Mesenchymal stem cell (in vitro differentiated cells and primary cell): ENCODE data around the gene ZPLD1.

Source experiments
- DNase-seq: peaks from one replicate; pipeline ENCODE4 v3.0.0-alpha.2; 2013
- H2AFZ ChIP-seq: one replicate; pipeline ENCODE4 v1.6.1; 2013; ENCODE audit warnings: low read depth, mild to moderate bottlenecking, control low read depth, inconsistent platforms, low read length, moderate library complexity
- H2AK5ac ChIP-seq: 2 replicates; pipeline ENCODE4 v1.6.1; 2013; ENCODE audit warnings: low read length, moderate library complexity, mild to moderate bottlenecking, inconsistent platforms; ENCODE audit not compliant: severe bottlenecking
- H2BK120ac ChIP-seq: one replicate; pipeline ENCODE4 v1.6.1; 2013; ENCODE audit warnings: low read depth, mild to moderate bottlenecking, inconsistent platforms, low read length, moderate library complexity
- H2BK12ac ChIP-seq, 2 experiments: one replicate each; pipeline ENCODE4 v1.6.1; 2013; ENCODE audit warnings: inconsistent platforms in 2 of 2, low read length in 2 of 2, mild to moderate bottlenecking in 2 of 2, moderate library complexity in 2 of 2, control low read depth in 1 of 2
- H2BK15ac ChIP-seq: one replicate; pipeline ENCODE4 v1.6.1; 2013; ENCODE audit warnings: mild to moderate bottlenecking, low read depth, inconsistent platforms; ENCODE audit not compliant: poor library complexity, severe bottlenecking
- H2BK5ac ChIP-seq: 2 replicates; pipeline ENCODE4 v1.6.1; 2013; ENCODE audit warnings: low read depth, mild to moderate bottlenecking, low read length, control low read depth, inconsistent platforms; ENCODE audit not compliant: poor library complexity, severe bottlenecking
- H3K14ac ChIP-seq, 2 experiments: one replicate each; pipeline ENCODE4 v1.6.1; 2013; ENCODE audit warnings: inconsistent platforms in 2 of 2, low read length in 2 of 2, control low read depth in 1 of 2, mild to moderate bottlenecking in 1 of 2, moderate library complexity in 1 of 2
- H3K18ac ChIP-seq, 2 experiments: one replicate each; pipeline ENCODE4 v1.6.1; 2013; ENCODE audit warnings: inconsistent platforms in 2 of 2, low read length in 2 of 2, control low read depth in 1 of 2, low read depth in 1 of 2, mild to moderate bottlenecking in 1 of 2
- H3K23ac ChIP-seq, 2 experiments: one replicate each; pipeline ENCODE4 v1.6.1; 2013; ENCODE audit warnings: inconsistent platforms in 2 of 2, low read length in 2 of 2, mild to moderate bottlenecking in 2 of 2, moderate library complexity in 2 of 2, control low read depth in 1 of 2
- H3K27ac ChIP-seq: 2 replicates; pipeline ENCODE4 v1.5.1; 2013; ENCODE audit warnings: mild to moderate bottlenecking, moderate library complexity, low read length, control low read depth, inconsistent platforms; ENCODE audit not compliant: poor library complexity, severe bottlenecking
- H3K27me3 ChIP-seq, 2 experiments: 2 replicates each; pipeline versions ENCODE4 v1.6.1 to v1.7.0; 2013; ENCODE audit warnings: low read length in 2 of 2, mild to moderate bottlenecking in 2 of 2, moderate library complexity in 2 of 2, control low read depth in 1 of 2, inconsistent platforms in 1 of 2; ENCODE audit not compliant: control insufficient read depth in 1 of 2, insufficient read depth in 1 of 2
- H3K36me3 ChIP-seq, 2 experiments: 2 replicates each; pipeline versions ENCODE4 v1.6.1 to v1.7.0; 2013; ENCODE audit warnings: low read length in 2 of 2, control low read depth in 1 of 2, inconsistent platforms in 1 of 2, low read depth in 1 of 2, mild to moderate bottlenecking in 1 of 2; ENCODE audit not compliant: insufficient read depth in 2 of 2, control insufficient read depth in 1 of 2
- H3K4ac ChIP-seq, 2 experiments: one replicate each; pipeline ENCODE4 v1.6.1; 2013; ENCODE audit warnings: inconsistent platforms in 2 of 2, low read length in 2 of 2, mild to moderate bottlenecking in 2 of 2, moderate library complexity in 2 of 2, control low read depth in 1 of 2, low read depth in 1 of 2
- H3K4me1 ChIP-seq: 2 replicates; pipeline ENCODE4 v1.6.1; 2013; ENCODE audit warnings: low read depth, low read length, control low read depth; ENCODE audit not compliant: control insufficient read depth, insufficient read depth
- H3K4me2 ChIP-seq: 2 replicates; pipeline ENCODE4 v1.6.1; 2013; ENCODE audit warnings: low read length, mild to moderate bottlenecking, inconsistent platforms; ENCODE audit not compliant: poor library complexity, severe bottlenecking
- H3K4me3 ChIP-seq, 2 experiments: 2 replicates each; pipeline versions ENCODE4 v1.5.1 to v1.7.0; 2013; ENCODE audit warnings: low read length in 2 of 2, mild to moderate bottlenecking in 2 of 2, control low read depth in 1 of 2, low read depth in 1 of 2; ENCODE audit not compliant: insufficient read depth in 1 of 2
- H3K79me1 ChIP-seq: replicated peaks from 2 replicates; pipeline ENCODE4 v1.6.1; 2013; ENCODE audit warnings: mild to moderate bottlenecking, control low read depth, low read length, inconsistent platforms; ENCODE audit not compliant: poor library complexity, severe bottlenecking
- H3K9ac ChIP-seq: 2 replicates; pipeline ENCODE4 v1.7.0; 2013; ENCODE audit warnings: mild to moderate bottlenecking, low read length, moderate library complexity
- H3K9me3 ChIP-seq: 2 replicates; pipeline ENCODE4 v1.7.0; 2013; ENCODE audit warnings: mild to moderate bottlenecking, low read length; ENCODE audit not compliant: control insufficient read depth
- H4K8ac ChIP-seq: one replicate; pipeline ENCODE4 v1.6.1; 2013; ENCODE audit warnings: inconsistent platforms, mild to moderate bottlenecking, low read length, moderate library complexity
- H4K91ac ChIP-seq: one replicate; pipeline ENCODE4 v1.6.1; 2013; ENCODE audit warnings: mild to moderate bottlenecking, low read length, inconsistent platforms
- WGBS: methylation state at CpG from one replicate; pipeline ENCODE4 v1.1.7; 2013; ENCODE audit warnings: mixed read lengths; 5-methylcytosine and 5-hydroxymethylcytosine counted together

The ZPLD1 gene

DNA sequence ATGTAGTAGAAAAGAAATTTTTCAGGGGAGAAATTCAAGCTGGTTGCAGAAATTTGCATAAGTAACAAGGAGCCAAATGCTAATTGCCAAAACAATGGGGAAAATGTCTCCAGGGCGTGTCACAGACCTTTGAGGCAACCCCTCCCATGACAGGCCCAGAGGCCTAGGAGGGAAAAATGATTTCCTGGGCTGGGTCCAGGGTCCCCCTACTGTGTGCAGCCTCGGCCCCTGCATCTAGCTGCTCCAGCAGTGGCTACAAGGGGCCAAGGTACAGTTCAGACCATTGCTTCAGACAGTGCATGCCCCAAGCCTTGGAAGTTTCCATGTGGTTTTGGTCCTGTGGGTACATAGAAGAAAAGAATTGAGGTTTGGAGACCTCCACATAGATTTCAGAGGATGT is 70.7 kb downstream of the ZPLD1 start:
- Histone ChIP-seq H3K23ac (no peak overlapping the region), H3K4ac (no peak overlapping the region), H2BK120ac (no peak overlapping the region), H3K79me1 (no peaks in the 10 kb centered on the region), H2BK15ac (no peak overlapping the region), H3K27ac (no peak overlapping the region), H2AFZ (no peak overlapping the region), H2BK5ac (no peak overlapping the region), H4K8ac (no peak overlapping the region), H3K4me2 (no peak overlapping the region), H3K14ac (no peak overlapping the region), H3K36me3 (no peaks in the 10 kb centered on the region), H3K27me3 (no peaks in the 10 kb centered on the region), H3K9me3 (no peaks in the 10 kb centered on the region), H3K18ac (no peak overlapping the region), H4K91ac (no peak overlapping the region), H3K4me1 (no peaks in the 10 kb centered on the region), H3K4me3 (no peak overlapping the region), H2BK12ac (no peak overlapping the region), H3K9ac (no peak overlapping the region), H2AK5ac (no peak overlapping the region)
- 45% methylated on average over 2 of the region's 2 CpGs for WGBS
- no peak for DNase-seq

DNA sequence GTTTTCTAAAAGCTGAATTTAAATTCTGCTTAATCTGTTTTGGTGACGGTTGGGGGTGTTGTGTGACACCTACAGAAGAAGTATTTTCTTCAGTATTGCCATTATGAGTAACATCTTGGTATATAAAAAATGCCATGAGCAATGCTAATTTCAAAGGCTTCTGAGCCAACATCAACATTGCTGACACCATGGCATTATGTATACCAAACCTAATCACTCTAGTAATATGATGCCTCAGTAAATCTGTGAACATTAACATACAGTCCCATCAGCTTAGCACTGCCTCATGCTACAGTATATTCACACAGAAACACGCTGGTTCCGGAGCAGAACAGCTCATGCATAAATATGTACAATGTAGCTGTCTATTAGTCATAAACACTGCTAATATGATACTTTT is 75.8 kb downstream of the ZPLD1 start:
- H2BK15ac ChIP-seq = no peak overlapping the region
- no peak overlapping the region for H2BK12ac ChIP-seq
- no peak overlapping the region for H3K27ac ChIP-seq
- H3K27me3 ChIP-seq = no peaks in the 10 kb centered on the region
- no peak overlapping the region for H2BK120ac ChIP-seq
- H3K4me2 ChIP-seq = no peak overlapping the region
- H3K18ac ChIP-seq = no peak overlapping the region
- no peak overlapping the region for H4K8ac ChIP-seq
- H2AK5ac ChIP-seq = no peak overlapping the region
- no peaks in the 10 kb centered on the region for H3K9me3 ChIP-seq
- H3K36me3 ChIP-seq = no peaks in the 10 kb centered on the region
- H2AFZ ChIP-seq = no peak overlapping the region
- H3K4ac ChIP-seq = no peak overlapping the region
- H2BK5ac ChIP-seq = no peak overlapping the region
- H3K4me3 ChIP-seq = no peak overlapping the region
- H4K91ac ChIP-seq = no peak overlapping the region
- no peak overlapping the region for H3K9ac ChIP-seq
- WGBS = 100% methylated on average over 2 of the region's 3 CpGs
- no peak overlapping the region for H3K14ac ChIP-seq
- no peaks in the 10 kb centered on the region for H3K79me1 ChIP-seq
- H3K23ac ChIP-seq = no peak overlapping the region
- no peak for DNase-seq
- no peaks in the 10 kb centered on the region for H3K4me1 ChIP-seq

DNA sequence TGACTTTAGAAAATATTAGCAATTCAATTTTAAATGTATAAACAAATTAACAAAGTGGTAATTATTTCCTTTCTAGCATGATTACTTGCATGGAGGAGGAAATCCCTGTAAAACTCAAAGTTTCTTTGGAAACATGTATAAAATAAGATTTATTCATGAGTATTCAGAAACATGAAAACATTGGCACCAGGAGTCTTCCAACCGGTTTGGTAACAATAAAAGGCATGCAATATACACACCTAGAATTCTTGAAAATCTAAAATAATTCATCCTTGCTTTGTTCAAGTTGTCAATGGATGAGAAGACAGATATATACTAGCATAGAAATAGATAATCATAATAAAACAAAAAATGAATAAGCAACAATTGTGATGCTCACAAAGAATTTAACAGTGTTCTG is 76.4 kb downstream of the ZPLD1 start:
- H3K4me1 ChIP-seq = no peaks in the 10 kb centered on the region
- H2BK15ac ChIP-seq = no peak overlapping the region
- H2AFZ ChIP-seq = no peak overlapping the region

DNA sequence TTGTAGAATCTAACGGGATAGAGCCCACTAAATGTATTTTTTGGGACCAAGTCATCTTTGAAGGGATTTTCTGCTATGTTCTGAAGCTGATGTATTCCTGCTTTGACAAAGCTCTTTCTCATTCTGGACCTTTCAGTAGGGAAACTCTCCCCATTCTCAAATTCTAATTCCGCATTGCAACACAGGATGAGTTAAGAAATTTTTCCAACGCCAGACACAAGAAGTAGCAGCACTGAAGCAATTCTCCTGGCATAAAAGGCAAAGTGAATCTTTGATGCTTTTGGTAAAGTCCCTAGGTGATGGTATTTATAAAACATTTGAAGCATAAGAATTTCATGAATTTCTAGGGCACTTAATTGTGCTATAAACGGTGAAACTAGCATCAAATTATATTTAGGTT is 76.8 kb downstream of the ZPLD1 start:
- Histone ChIP-seq H2BK15ac (no peak overlapping the region), H3K14ac (no peak overlapping the region), H3K4me3 (no peak overlapping the region), H2AFZ (no peak overlapping the region), H4K8ac (no peak overlapping the region), H2AK5ac (no peak overlapping the region), H3K4ac (no peak overlapping the region), H3K23ac (no peak overlapping the region), H3K9me3 (no peaks in the 10 kb centered on the region), H3K79me1 (no peaks in the 10 kb centered on the region), H2BK12ac (no peak overlapping the region), H4K91ac (no peak overlapping the region), H3K4me2 (no peak overlapping the region), H2BK120ac (no peak overlapping the region), H3K4me1 (no peaks in the 10 kb centered on the region), H3K36me3 (no peaks in the 10 kb centered on the region), H3K18ac (no peak overlapping the region), H3K9ac (no peak overlapping the region), H3K27me3 (no peaks in the 10 kb centered on the region), H3K27ac (no peak overlapping the region), H2BK5ac (no peak overlapping the region)
- DNase-seq = no peak
- WGBS = 92% methylated on average over 3 of the region's 4 CpGs

More for the DNA sequence above, 76.4 kb downstream of the ZPLD1 start:
- Histone ChIP-seq H3K36me3 (no peaks in the 10 kb centered on the region), H3K9me3 (no peaks in the 10 kb centered on the region), H3K27ac (no peak overlapping the region), H2BK12ac (no peak overlapping the region), H3K79me1 (no peaks in the 10 kb centered on the region), H4K91ac (no peak overlapping the region), H3K9ac (no peak overlapping the region), H3K4ac (no peak overlapping the region), H2AK5ac (no peak overlapping the region), H4K8ac (no peak overlapping the region), H3K23ac (no peak overlapping the region), H2BK120ac (no peak overlapping the region), H3K18ac (no peak overlapping the region), H3K14ac (no peak overlapping the region), H3K27me3 (no peaks in the 10 kb centered on the region), H3K4me2 (no peak overlapping the region), H2BK5ac (no peak overlapping the region), H3K4me3 (no peak overlapping the region)
- DNase-seq = no peak
- no CpG with 5 or more reads among the region's 1 CpG for WGBS
